ENCODE measurements around the gene FLAD1. TPM values are rescaled to one million over a fixed set of nuclear protein-coding genes. Genes with fewer than 3 reads are reported as not detected.

FLAD1 gene
- total and polyA plus RNA-seq, 2 donors (not counting 3 experiments of a cell fraction or from before 2014, with no cell fraction given): 42.2 to 59.1 TPM

DNA sequence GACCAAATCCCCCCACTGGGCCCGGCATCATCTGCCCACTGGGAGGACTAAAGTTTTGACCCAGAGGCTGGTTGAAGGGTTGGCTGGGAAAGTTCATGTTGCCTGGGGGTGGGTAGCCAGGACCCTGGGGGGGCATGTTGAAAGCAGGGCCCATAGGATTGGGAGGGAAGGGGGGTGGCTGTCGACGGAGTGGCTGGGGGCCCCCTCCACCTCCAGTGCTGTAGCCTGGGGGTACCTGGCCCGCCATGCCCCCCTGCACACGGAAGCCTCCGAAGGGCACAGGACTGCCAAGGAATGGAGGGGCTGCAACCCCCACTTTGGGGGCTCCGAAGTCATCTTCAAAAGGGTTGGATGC lies 23.7 kb upstream of the FLAD1 start:
- Histone ChIP-seq H4K20me1 (replicated peaks; ENCODE audit: control insufficient read depth, extremely low read depth, insufficient read depth, low read length) (no peaks in the 10 kb centered on the region), H3K36me3 (ENCODE audit: control insufficient read depth in 2 of 2, extremely low read depth in 1 of 2, insufficient read depth in 2 of 2, low read length in 2 of 2) (peaks cover 1 to 21% of the 10 kb centered on the region in 2 experiments), H3K4me2 (ENCODE audit: insufficient read depth, low read length) (no peak overlapping the region), H3K9me3 (replicated peaks; ENCODE audit: control insufficient read depth, insufficient read depth, low read length) (no peaks in the 10 kb centered on the region), H3K4me3 (replicated peaks in 1 of 3; ENCODE audit: insufficient read depth in 1 of 3, low read depth in 1 of 3, low read length in 3 of 3) (no peak overlapping the region), H3K4me1 (ENCODE audit: control insufficient read depth, extremely low read depth, insufficient read depth, low read length) (peaks cover 33% of the 10 kb centered on the region), H3K27me3 (ENCODE audit: control insufficient read depth in 2 of 2, insufficient read depth in 2 of 2, low read length in 2 of 2) (no peaks in the 10 kb centered on the region), H3K27ac (ENCODE audit: insufficient read depth, low read depth, low read length) (no peak overlapping the region), H3K9ac (replicated peaks; ENCODE audit: extremely low read depth, insufficient read depth, low read length) (no peak overlapping the region), H2AFZ (ENCODE audit: low read depth, low read length) (no peak overlapping the region), H3K9me1 (replicated peaks; ENCODE audit: control insufficient read depth, extremely low read depth, insufficient read depth, low read length) (no peaks in the 10 kb centered on the region), H3K79me2 (ENCODE audit: control insufficient read depth, insufficient read depth, low read length) (peaks cover 9% of the 10 kb centered on the region)
- dilution Hi-C loops (cut with MboI; ENCODE audit: extremely low pct_ligation_motif_present, low sequenced_read_pairs) (no loop called here), intact Hi-C loops (cut with micrococcal nuclease) (no loop called here)
- CTCF ChIA-PET: no interaction called here
- BruUV-seq (replicated peaks): no TSS peak
- TF ChIP-seq, protein P1, sequence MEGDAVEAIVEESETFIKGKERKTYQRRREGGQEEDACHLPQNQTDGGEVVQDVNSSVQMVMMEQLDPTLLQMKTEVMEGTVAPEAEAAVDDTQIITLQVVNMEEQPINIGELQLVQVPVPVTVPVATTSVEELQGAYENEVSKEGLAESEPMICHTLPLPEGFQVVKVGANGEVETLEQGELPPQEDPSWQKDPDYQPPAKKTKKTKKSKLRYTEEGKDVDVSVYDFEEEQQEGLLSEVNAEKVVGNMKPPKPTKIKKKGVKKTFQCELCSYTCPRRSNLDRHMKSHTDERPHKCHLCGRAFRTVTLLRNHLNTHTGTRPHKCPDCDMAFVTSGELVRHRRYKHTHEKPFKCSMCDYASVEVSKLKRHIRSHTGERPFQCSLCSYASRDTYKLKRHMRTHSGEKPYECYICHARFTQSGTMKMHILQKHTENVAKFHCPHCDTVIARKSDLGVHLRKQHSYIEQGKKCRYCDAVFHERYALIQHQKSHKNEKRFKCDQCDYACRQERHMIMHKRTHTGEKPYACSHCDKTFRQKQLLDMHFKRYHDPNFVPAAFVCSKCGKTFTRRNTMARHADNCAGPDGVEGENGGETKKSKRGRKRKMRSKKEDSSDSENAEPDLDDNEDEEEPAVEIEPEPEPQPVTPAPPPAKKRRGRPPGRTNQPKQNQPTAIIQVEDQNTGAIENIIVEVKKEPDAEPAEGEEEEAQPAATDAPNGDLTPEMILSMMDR (IDR thresholded peaks at IDR 0.05; ENCODE audit: extremely low read depth in 1 of 2, insufficient read depth in 1 of 2, low read depth in 1 of 2, low read length in 2 of 2): no peak
- no peak for TF ChIP-seq POLR2A (IDR thresholded peaks at IDR 0.05; ENCODE audit: low read depth, low read length)
- TF ChIP-seq GATA2 (IDR thresholded peaks at IDR 0.05; ENCODE audit: insufficient read depth, insufficient read length, low read depth, low read length): no peak
- no peak for TF ChIP-seq MYC (IDR thresholded peaks at IDR 0.05; ENCODE audit: low read depth, low read length)
- no peak for TF ChIP-seq MAX (IDR thresholded peaks at IDR 0.05; ENCODE audit: insufficient read depth, insufficient read length)
- no peak for TF ChIP-seq POLR2AphosphoS5 (IDR thresholded peaks at IDR 0.05; ENCODE audit: insufficient read depth, low read depth, low read length)
- TF ChIP-seq JUN (IDR thresholded peaks at IDR 0.05; ENCODE audit: borderline replicate concordance, insufficient read depth, insufficient read length, low read depth): no peak
- no peak for TF ChIP-seq EZH2 (IDR thresholded peaks at IDR 0.05; ENCODE audit: borderline replicate concordance, low read depth, low read length, severe bottlenecking)
- TF ChIP-seq FOS (IDR thresholded peaks at IDR 0.05; ENCODE audit: borderline replicate concordance, insufficient read depth, low read length): no peak
- POLR2A ChIA-PET: interaction anchor here (2.6 kb wide), 1 partner anchor 14 kb away, joined by 24 read pairs; no protein-coding TSS in a partner anchor
- FAIRE-seq: no peak
- DNase-seq (ENCODE audit: low read depth, low spot score): no peak
